Measurements from ENCODE around the gene SLC7A11.

The SLC7A11 gene

DNA sequence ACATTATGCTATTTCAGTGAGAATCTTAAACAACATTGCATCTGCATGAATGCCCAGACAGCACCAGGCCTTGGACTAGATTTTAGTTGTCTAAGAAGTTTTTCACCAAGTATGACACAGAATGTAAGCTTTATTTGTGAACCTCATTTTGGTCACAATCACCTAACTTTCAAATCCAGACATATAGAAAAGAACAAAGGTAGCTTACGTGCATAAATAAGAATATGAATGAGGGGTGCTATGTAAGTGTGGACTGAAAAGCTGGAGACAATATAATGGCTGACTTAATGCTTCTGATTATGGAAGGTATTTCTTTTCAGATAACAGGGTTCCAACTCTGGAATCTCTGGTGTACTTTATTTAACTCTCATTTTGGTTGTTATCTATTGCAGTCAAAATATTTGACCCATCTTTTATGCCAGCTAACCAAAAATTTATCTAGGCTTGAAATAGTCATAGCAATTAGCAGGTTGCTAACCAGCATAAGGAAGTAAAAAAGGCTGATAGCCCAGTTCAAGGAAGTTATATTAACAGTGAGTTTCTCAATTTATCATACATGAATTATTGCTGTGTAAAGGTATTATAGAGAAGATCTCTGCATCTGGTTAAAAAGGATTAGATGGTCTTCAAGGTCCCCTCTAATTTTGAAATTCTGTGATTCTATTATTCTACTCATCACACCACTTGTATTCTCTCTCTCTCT, 36.5 kb downstream of the SLC7A11 start:
- no peak for TF ChIP-seq POLR2AphosphoS5 (IDR thresholded peaks at IDR 0.05; ENCODE audit: low read depth)
- TF ChIP-seq, protein P1, sequence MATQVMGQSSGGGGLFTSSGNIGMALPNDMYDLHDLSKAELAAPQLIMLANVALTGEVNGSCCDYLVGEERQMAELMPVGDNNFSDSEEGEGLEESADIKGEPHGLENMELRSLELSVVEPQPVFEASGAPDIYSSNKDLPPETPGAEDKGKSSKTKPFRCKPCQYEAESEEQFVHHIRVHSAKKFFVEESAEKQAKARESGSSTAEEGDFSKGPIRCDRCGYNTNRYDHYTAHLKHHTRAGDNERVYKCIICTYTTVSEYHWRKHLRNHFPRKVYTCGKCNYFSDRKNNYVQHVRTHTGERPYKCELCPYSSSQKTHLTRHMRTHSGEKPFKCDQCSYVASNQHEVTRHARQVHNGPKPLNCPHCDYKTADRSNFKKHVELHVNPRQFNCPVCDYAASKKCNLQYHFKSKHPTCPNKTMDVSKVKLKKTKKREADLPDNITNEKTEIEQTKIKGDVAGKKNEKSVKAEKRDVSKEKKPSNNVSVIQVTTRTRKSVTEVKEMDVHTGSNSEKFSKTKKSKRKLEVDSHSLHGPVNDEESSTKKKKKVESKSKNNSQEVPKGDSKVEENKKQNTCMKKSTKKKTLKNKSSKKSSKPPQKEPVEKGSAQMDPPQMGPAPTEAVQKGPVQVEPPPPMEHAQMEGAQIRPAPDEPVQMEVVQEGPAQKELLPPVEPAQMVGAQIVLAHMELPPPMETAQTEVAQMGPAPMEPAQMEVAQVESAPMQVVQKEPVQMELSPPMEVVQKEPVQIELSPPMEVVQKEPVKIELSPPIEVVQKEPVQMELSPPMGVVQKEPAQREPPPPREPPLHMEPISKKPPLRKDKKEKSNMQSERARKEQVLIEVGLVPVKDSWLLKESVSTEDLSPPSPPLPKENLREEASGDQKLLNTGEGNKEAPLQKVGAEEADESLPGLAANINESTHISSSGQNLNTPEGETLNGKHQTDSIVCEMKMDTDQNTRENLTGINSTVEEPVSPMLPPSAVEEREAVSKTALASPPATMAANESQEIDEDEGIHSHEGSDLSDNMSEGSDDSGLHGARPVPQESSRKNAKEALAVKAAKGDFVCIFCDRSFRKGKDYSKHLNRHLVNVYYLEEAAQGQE (IDR thresholded peaks at IDR 0.05; ENCODE audit: insufficient replicate concordance, low read depth) = peak; percentile 31
- H3K27ac ChIP-seq (replicated peaks) = no peak overlapping the region
- H3K4me3 ChIP-seq (replicated peaks; ENCODE audit: insufficient read depth, low read length) = no peak overlapping the region
- no peaks in the 10 kb centered on the region for H3K27me3 ChIP-seq (ENCODE audit: insufficient read depth, poor library complexity, severe bottlenecking)
- no peak for DNase-seq (ENCODE audit: low read depth in 1 of 2, low spot score in 1 of 2)

DNA sequence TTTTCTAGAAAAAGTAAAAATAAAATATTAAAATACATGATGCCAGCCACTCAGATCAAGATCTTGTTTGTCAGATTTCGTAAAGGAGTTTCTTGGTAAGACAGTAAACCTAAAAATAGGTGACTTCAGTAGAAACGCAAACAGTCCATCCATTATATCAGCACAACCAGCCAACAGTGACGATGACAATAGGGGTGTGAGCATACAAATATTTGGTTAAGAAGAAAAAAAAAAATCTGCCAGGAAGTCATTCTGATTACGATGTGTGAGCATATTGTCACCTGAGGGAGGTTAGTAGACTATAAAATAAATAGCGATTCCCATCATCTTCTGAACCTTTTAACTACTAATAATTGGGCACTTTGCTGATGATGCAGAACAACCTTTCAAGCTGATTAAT, 37.6 kb downstream of the SLC7A11 start:
- TF ChIP-seq POLR2AphosphoS5 (IDR thresholded peaks at IDR 0.05; ENCODE audit: low read depth) = no peak
- TF ChIP-seq, protein P1 (IDR thresholded peaks at IDR 0.05; ENCODE audit: insufficient replicate concordance, low read depth) = no peak
- no peak for TF ChIP-seq SPI1 (IDR thresholded peaks at IDR 0.05; ENCODE audit: borderline replicate concordance, low read depth)
- TF ChIP-seq GABPA (IDR thresholded peaks at IDR 0.05; ENCODE audit: low read depth) = no peak
- TF ChIP-seq, protein P2, sequence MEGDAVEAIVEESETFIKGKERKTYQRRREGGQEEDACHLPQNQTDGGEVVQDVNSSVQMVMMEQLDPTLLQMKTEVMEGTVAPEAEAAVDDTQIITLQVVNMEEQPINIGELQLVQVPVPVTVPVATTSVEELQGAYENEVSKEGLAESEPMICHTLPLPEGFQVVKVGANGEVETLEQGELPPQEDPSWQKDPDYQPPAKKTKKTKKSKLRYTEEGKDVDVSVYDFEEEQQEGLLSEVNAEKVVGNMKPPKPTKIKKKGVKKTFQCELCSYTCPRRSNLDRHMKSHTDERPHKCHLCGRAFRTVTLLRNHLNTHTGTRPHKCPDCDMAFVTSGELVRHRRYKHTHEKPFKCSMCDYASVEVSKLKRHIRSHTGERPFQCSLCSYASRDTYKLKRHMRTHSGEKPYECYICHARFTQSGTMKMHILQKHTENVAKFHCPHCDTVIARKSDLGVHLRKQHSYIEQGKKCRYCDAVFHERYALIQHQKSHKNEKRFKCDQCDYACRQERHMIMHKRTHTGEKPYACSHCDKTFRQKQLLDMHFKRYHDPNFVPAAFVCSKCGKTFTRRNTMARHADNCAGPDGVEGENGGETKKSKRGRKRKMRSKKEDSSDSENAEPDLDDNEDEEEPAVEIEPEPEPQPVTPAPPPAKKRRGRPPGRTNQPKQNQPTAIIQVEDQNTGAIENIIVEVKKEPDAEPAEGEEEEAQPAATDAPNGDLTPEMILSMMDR (IDR thresholded peaks at IDR 0.05; ENCODE audit: insufficient read depth, low read length) = no peak
- H3K27me3 ChIP-seq (ENCODE audit: insufficient read depth, poor library complexity, severe bottlenecking) = no peaks in the 10 kb centered on the region
- H3K4me3 ChIP-seq (replicated peaks; ENCODE audit: insufficient read depth, low read length) = no peak overlapping the region
- H3K27ac ChIP-seq (replicated peaks) = no peak overlapping the region
- no peak for DNase-seq (ENCODE audit: low read depth in 1 of 2, low spot score in 1 of 2)

DNA sequence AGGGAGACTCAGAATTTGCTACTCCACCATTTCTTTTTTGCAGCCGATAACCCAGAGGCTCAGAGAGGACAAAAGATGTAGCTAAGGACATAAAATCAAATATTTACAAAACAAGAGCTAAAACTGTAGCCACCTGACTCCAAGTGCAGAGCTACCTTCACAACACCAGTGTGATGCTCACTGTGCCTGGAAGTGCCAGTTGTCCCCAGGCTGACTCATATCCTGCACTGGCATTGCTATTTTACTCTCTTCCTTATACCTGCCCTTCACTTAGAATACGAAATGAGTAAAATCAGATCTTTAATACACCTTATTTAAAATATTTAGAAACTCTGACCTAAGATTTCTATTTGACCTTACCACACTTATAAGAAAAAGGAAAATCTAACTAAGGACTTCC, 39.5 kb downstream of the SLC7A11 start:
- Histone ChIP-seq H3K27me3 (ENCODE audit: insufficient read depth, poor library complexity, severe bottlenecking) (no peaks in the 10 kb centered on the region), H3K4me3 (replicated peaks; ENCODE audit: insufficient read depth, low read length) (no peak overlapping the region), H3K27ac (replicated peaks) (no peak overlapping the region)
- TF ChIP-seq SPI1 (IDR thresholded peaks at IDR 0.05; ENCODE audit: borderline replicate concordance, low read depth) = no peak
- TF ChIP-seq, protein P2 (IDR thresholded peaks at IDR 0.05; ENCODE audit: insufficient read depth, low read length) = no peak
- TF ChIP-seq GABPA (IDR thresholded peaks at IDR 0.05; ENCODE audit: low read depth) = no peak
- no peak for TF ChIP-seq POLR2AphosphoS5 (IDR thresholded peaks at IDR 0.05; ENCODE audit: low read depth)
- TF ChIP-seq, protein P1 (IDR thresholded peaks at IDR 0.05; ENCODE audit: insufficient replicate concordance, low read depth) = no peak
- DNase-seq (ENCODE audit: low read depth in 1 of 2, low spot score in 1 of 2) = no peak

All from HL-60 (cell line).